Germinal center (tissue), 1 donor: ENCODE results near the gene ADGB.
"Not testable (repeated sequence)": the region's sequence is repeated elsewhere in the genome, so short reads cannot be mapped to it uniquely, and the experiment has no call there.

Experiments used
- DNase-seq: peaks from one replicate; pipeline ENCODE4 v3.0.0; 2012; ENCODE audit warnings: mixed read lengths, low spot score

Gene ADGB

DNA sequence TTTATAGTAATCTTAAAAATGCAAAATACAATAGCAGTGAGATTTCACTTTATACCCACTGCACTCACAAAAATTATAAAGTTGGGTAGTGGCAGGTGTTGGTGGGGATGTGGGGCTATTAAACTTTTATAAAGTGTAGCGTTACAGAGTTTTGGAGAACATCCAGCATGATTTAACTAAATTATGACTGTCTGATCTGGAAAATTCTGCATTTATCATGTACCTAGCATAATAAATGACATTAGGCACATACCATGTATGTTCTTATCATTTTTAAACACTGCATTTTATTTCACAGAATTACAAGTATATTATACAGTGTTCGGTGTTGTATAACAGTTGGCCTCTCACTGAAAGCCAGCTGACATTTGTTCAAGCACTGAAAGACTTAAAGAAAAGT is 169.9 kb downstream of the ADGB start:
- no peak for DNase-seq

GRCh38 chr6:146770275-146770964 is 171.6 kb downstream of the ADGB start:
- no peak for DNase-seq

DNA sequence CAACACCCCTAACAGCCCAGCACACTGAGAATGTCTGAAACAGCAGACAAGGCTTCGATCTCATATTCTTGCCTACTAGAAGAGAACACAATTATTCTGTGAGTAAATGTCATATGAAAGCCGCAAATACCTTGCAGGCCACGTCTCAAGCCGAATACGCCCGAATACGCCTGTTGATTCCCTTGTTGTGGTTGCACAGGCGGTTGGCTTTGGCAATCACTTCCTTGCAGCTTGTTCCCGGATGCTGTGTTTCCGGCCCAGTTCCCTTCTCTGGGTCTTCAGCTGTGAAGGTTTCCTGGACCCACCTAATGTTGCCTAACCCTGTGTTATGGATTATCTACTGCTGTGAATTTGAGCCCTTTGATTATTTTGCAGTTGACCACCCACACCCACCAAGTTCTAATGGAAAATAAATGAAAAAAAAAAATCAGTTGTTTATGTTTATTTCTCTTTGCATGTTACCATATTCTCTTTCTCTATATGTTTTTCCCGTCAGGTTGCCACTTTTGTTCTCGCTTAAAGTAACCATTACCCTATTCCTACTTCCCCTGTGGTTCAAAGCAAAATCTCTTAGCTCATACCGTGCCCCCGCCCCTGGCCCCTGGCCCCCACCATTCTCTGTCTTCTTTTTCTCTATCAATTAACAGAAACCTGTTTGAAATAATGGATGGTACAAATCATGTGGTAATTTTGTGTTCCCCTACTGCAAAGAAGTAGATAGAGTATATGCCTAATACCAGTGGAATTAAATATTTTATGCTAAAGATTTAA is 172.4 kb downstream of the ADGB start:
- DNase-seq: no peak

DNA sequence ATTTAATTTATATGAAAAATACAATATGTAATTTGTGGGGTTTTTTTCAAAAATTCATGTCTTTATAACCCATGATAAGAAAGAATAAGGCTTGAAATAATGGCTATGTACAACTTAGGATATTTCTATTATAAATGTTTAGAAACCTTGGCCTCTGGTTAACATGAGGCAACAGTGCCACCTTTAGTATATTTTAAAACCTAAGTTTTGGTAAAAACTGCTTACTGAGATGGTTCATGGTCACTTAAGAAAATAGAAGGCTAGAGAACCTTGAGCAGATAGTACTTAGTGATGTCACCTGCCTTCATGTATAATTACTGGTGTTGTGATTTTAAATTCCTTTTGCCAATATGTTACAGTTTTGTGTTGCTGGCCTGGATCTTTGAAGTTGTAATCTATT is 176.4 kb downstream of the ADGB start:
- DNase-seq: no peak

- no peak for DNase-seq
Measured at GRCh38 chr6:146781836-146782235, 183.1 kb downstream of the ADGB start.

DNA sequence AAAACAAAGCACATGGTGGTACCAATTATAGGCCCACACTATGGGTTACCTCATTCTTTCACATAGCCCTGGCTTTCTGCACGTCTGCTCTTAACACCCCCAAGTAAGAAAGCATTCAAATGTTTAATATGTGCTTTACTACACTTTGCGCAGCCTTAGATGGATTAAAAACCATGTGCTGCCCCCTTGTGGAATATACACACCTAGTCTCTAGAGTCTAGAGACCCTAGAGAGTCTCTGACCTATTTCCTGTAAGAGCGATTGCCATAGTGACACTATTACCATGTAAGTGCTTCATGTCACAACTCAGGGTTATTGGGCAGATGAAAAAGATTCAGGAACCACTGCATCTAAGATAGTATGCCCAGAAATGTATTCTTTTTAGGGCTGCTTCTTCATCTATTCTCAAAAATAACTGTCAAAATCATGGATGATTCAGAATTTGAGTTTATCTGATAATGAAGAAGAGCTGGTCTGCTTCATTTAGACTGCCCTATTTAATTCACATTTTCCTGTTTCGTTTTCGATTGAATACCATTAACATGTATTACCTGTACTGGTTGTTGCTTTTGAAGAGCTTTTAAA is 186.3 kb downstream of the ADGB start:
- peak; percentile 6 for DNase-seq

DNA sequence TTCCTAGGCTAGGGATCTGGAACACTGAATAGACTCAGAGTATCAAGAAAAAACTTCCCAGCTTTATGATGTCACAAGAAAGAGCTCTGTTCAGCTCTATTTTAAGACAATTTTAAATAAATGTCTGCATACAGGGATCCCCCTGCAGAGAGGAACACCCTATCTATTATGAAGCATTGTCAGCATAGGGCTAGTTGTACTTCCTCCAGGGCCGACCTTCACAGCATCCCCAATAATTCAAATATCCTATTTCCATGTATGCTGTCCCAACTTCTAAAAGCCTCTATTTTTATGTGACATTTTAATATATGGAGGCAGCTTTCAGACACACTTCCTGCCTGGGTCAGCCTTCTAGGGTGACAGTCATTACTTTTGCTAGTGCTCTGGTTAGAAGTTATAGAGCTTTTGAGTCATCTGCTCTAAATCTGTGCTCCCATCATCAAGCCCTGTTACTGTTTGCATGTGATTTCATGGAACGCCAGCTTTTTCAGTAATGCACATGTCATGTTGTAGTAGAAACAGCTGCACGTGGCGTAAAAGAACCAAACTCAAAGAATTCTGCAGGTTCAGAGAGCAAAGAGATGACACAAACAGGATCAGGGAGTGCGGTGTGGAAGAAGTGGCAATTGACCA is 189.2 kb downstream of the ADGB start:
- no peak for DNase-seq

GRCh38 chr6:146790561-146791091 is 191.9 kb downstream of the ADGB start:
- DNase-seq: no peak

DNA sequence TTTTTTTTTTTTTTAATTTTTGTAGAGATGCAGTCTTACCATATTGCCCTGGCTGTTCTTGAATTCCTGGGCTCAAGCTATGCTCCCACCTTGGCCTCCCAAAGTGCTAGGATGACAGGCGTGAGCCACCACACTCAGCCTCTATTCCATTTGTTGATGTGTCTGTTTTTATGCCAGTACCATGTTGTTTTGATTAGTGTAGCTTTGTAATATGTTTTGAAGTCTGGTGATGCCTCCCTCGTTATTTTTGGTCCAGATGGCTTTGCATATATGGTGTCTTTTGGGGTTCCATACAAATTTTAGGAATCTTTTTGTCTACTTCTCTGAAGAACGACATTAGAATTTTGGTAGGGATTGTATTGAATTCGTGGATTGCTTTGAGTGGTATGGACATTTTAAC is 193.2 kb downstream of the ADGB start:
- no peak for DNase-seq

DNA sequence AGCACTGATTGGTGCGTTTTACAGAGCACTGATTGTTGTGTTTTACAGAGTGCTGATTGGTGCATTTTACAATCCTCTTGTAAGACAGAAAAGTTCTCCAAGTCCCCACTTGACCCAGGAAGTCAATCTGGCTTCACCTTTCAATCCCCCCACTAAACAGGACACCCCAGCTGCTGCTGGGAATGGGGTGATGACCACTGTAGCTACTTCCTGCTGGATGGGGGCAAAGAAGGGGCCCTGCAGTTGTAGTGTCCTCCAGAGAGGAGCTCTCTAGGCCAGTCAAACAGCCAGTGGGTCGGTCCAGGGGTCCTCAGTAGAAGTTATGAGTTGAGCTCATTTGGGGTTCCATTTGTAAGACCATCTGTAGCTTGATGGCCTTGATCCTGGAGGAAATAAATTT is 194.4 kb downstream of the ADGB start:
- DNase-seq: not testable (repeated sequence)

- DNase-seq: no peak
Measured at GRCh38 chr6:146795479-146796133, 196.8 kb downstream of the ADGB start.

- DNase-seq: not testable (repeated sequence)
Measured at GRCh38 chr6:146803167-146803566, 204.4 kb downstream of the ADGB start.

GRCh38 chr6:146803601-146804000 is 204.8 kb downstream of the ADGB start:
- no peak for DNase-seq

DNA sequence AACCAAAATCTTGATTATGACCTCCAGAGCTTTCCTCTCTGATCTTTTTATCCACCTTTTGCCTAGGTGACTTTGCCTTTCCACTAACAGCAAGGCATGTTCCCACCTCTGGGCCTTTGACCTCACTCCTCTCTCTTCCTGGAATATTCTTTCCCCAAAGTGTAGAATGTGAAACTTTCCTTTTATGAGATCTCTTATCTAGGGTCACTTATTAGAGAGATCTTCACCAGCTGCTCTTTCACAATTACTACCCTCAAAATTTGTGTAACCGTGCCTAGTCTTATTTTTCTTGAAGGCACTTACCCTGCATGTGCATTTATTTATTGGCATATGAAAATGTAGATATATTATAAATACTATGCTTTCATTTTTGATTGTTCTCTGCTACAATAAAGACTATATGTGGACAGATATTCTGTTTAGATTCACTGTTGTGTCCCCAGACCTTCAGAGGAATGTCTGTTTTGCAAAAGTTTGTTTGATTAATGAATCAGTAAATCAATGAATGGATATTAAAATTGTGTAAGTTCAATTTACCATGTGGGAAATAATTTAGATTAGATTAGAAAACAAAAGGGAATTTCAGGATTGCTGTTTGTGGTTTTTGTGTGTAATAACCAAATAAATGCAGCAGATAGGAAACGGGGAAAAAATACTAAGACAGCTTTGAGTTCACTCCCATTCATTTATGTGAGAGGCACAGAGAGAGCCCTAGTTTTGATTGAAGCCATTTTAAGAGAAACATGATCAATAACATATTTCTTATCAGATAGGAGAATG is 207.0 kb downstream of the ADGB start:
- DNase-seq: no peak

DNA sequence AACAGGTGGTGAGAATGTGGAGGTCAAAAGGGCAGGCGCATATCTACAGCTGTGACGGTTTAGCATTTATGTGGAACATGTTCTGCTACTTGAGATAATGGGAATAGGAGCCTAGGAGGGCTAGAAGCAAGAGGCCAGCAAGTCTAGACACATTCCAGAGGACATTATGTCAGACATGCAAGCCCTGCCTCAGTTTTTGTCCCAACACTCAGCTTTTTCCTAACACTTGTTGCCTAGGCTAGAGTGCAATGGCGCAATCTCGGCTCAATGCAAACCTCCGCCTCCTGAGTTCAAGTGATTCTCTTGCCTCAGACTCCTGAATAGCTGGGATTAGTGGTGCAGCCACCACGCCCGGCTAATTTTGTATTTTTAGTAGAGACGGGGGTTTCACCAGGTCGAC is 210.2 kb downstream of the ADGB start:
- DNase-seq: not testable (repeated sequence)

DNA sequence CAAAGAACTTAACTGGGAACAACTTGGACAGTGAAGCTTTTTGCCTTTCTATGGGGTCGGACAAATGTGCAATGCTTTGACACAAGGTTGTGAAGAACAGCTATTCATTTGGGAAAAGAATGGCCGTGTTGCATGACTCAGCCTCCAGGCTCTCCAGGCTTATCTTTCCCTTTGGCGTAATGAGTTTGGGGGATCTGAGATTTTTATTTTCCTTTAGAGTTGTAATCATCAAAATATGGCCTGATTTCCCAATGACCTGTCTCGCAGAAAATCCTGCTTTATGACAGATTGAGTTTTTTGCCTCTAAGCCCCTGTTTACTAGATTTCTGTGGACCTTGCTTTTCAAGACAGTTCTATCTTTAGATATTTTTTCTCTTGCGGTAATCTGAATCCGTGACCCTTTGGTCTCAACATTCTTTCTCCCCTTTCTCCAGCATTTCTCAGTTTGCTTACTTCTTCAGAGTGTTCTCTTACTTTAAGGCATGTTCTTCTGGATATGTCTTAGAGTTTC is 214.1 kb downstream of the ADGB start:
- DNase-seq: not testable (repeated sequence)

DNA sequence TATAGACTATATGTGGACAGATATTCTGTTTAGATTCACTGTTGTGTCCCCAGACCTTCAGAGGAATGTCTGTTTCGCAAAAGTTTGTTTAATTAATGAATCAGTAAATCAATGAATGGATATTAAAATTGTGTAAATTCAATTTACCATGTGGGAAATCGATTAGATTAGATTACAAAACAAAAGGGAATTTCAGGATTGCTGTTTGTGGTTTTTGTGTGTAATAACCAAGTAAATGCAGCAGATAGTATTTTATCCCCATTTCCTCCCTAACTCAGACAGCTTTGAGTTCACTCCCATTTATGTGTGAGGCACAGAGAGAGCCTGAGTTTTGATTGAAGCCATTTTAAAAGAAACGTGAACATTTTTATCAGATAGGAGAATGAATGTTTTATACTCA is 214.8 kb downstream of the ADGB start:
- no peak for DNase-seq

DNA sequence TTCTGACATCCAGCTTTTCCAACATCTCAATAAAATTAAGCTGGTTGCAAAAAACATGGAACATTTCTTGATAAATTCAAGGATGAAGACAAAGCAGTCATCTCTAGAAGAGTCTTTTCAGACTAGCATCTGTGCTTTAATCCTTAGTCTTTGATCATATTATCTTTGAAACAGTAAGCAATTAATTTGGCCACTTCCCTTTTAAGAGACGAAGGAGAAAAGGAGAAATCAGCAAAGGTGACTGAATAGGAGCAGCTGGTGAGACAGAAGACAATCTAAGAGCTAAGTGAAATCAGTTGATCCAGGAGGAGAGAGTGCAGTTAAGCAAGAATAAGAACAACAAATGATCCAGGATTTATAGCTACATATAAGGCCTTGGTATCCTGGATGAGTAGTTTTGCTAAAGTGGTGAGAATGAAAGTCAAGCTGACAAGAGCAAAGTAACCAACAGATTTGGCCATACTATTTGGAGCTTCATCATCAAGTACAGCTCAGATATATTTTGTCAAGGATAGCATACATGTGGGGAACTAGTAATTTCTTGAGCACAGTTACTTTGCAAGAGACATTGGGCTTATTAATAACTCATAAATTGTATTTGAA is 215.5 kb downstream of the ADGB start:
- no peak for DNase-seq

- DNase-seq: not testable (repeated sequence)
Measured at GRCh38 chr6:146815511-146816462, 217.0 kb downstream of the ADGB start.
